HL-60 (cell line): Measurements from ENCODE around the gene CTIF.

ENCODE experiments used
- DNase-seq, 2 experiments: peaks; one replicate each; pipeline ENCODE4 v3.0.0-alpha.2; 2010 to 2020; ENCODE audit warnings: low read depth in 1 of 2, low spot score in 1 of 2
- H3K27ac ChIP-seq: fragments of 250-450 bp; sonication (Bioruptor Pico); replicated peaks from 2 replicates; pipeline ENCODE4 v1.5.1; 2020; ENCODE audit warnings: mild to moderate bottlenecking, moderate library complexity
- H3K27me3 ChIP-seq: fragments of 250-450 bp; sonication (Bioruptor Pico); 2 replicates; pipeline ENCODE4 v1.5.1; 2021; ENCODE audit warnings: mild to moderate bottlenecking, moderate library complexity; ENCODE audit not compliant: insufficient read depth, poor library complexity, severe bottlenecking
- H3K4me3 ChIP-seq: replicated peaks from 2 replicates; pipeline ENCODE4 v1.5.1; 2011; ENCODE audit warnings: mild to moderate bottlenecking, control low read depth, low read length; ENCODE audit not compliant: insufficient read depth
- GABPA ChIP-seq: IDR thresholded peaks from 2 replicates; pipeline ENCODE4 v1.6.1; 2012; ENCODE audit warnings: low read depth
- POLR2AphosphoS5 ChIP-seq: IDR thresholded peaks from 2 replicates; pipeline ENCODE4 v1.6.1; 2012; ENCODE audit warnings: low read depth
- SPI1 ChIP-seq: IDR thresholded peaks from 2 replicates; pipeline ENCODE4 v1.6.1; 2012; ENCODE audit warnings: low read depth, mild to moderate bottlenecking, borderline replicate concordance
- TF ChIP-seq, protein P1 (sequence below): IDR thresholded peaks from one replicate; pipeline ENCODE4 v1.5.1; 2011; ENCODE audit warnings: low read length, control low read depth, inconsistent platforms; ENCODE audit not compliant: insufficient read depth
- TF ChIP-seq, protein P2 (sequence below): IDR thresholded peaks from 2 replicates; pipeline ENCODE4 v1.6.1; 2012; ENCODE audit warnings: low read depth; ENCODE audit not compliant: insufficient replicate concordance

The CTIF gene

DNA sequence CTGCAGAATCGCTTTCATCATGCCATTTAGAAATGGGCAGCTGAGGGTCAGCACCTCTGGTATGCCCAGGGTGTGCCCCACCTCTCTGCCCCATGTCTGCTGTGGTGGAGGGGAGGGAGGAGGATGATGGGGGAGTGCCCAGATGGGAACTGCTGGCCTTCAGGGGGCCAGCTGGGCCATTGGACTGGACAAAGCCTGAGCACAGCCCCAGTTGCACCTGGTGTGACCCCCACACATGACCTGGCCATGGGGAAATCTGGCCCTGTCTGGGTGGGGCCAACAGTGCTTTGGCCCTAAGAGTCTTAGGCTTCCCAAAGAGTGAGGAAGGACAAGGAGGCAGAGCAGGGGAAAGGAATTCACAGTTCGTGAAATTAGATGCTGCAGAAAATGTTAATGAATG lies 44.1 kb downstream of the CTIF start:
- DNase-seq: no peak
- TF ChIP-seq SPI1: no peak
- no peak for TF ChIP-seq POLR2AphosphoS5
- no peak for TF ChIP-seq GABPA
- TF ChIP-seq, protein P1, sequence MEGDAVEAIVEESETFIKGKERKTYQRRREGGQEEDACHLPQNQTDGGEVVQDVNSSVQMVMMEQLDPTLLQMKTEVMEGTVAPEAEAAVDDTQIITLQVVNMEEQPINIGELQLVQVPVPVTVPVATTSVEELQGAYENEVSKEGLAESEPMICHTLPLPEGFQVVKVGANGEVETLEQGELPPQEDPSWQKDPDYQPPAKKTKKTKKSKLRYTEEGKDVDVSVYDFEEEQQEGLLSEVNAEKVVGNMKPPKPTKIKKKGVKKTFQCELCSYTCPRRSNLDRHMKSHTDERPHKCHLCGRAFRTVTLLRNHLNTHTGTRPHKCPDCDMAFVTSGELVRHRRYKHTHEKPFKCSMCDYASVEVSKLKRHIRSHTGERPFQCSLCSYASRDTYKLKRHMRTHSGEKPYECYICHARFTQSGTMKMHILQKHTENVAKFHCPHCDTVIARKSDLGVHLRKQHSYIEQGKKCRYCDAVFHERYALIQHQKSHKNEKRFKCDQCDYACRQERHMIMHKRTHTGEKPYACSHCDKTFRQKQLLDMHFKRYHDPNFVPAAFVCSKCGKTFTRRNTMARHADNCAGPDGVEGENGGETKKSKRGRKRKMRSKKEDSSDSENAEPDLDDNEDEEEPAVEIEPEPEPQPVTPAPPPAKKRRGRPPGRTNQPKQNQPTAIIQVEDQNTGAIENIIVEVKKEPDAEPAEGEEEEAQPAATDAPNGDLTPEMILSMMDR: no peak
- TF ChIP-seq, protein P2, sequence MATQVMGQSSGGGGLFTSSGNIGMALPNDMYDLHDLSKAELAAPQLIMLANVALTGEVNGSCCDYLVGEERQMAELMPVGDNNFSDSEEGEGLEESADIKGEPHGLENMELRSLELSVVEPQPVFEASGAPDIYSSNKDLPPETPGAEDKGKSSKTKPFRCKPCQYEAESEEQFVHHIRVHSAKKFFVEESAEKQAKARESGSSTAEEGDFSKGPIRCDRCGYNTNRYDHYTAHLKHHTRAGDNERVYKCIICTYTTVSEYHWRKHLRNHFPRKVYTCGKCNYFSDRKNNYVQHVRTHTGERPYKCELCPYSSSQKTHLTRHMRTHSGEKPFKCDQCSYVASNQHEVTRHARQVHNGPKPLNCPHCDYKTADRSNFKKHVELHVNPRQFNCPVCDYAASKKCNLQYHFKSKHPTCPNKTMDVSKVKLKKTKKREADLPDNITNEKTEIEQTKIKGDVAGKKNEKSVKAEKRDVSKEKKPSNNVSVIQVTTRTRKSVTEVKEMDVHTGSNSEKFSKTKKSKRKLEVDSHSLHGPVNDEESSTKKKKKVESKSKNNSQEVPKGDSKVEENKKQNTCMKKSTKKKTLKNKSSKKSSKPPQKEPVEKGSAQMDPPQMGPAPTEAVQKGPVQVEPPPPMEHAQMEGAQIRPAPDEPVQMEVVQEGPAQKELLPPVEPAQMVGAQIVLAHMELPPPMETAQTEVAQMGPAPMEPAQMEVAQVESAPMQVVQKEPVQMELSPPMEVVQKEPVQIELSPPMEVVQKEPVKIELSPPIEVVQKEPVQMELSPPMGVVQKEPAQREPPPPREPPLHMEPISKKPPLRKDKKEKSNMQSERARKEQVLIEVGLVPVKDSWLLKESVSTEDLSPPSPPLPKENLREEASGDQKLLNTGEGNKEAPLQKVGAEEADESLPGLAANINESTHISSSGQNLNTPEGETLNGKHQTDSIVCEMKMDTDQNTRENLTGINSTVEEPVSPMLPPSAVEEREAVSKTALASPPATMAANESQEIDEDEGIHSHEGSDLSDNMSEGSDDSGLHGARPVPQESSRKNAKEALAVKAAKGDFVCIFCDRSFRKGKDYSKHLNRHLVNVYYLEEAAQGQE: no peak
- no peak overlapping the region for H3K4me3 ChIP-seq
- H3K27me3 ChIP-seq: no peaks in the 10 kb centered on the region
- H3K27ac ChIP-seq: no peak overlapping the region

DNA sequence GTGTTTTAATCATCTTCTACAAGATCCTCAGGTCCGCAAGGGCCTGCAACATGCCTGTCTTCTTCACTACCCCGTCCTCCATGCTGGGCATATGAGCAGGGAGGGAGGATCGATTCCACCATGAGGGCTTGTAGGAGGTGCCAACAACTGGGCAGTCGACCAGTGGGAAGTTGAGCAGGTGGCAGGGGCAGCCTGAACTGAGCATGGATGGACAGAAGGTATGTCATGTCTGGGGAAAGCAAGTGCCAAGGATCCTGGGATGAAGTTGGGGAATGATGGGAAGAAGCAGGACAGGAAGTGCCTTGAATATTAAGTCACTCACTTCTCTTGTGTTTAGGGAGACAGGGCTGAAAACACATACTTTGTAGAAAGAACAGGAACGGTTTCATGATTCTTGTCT lies 44.7 kb downstream of the CTIF start:
- no peak for DNase-seq

DNA sequence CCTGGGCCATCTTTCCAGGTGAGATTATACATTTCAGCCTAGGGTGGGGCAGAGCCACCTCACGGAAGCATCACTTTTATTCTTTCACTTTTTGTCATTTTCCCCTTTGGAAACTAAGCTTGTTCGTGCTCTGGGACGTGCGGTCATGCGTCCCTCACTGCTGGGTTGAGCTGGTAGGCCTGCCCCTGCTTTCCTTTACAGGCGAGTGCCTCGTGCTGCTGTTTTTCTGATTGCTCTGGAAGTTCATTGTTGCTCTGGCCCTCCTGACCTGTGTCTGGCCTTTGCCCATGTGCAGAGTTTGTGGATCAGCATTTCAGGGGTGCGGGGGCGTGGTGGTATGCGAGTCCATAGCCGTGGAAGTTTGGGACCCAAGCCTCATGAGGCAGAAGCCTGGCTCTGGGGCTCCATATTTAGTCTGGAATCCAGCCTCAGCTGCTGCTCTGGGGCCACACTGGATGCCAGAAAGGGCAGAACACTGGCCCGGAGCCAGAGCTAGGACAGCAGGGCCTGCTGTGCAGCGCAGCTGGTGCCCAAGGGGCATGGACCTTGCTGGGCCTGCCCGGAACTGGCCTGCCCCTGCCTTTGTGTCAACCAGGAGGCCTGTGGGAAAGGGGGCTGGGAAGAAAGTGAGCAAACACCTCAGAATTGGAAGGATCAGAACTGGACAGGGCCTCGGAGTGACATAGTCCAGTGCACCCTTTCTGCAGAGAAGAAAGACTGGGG lies 51.1 kb downstream of the CTIF start:
- TF ChIP-seq, protein P2: no peak
- TF ChIP-seq GABPA (no peak), POLR2AphosphoS5 (no peak), SPI1 (no peak)
- TF ChIP-seq, protein P1: no peak
- DNase-seq: no peak
- H3K4me3 ChIP-seq: no peak overlapping the region
- no peak overlapping the region for H3K27ac ChIP-seq
- H3K27me3 ChIP-seq: no peaks in the 10 kb centered on the region

More for the DNA sequence above, 44.7 kb downstream of the CTIF start:
- no peak overlapping the region for H3K4me3 ChIP-seq
- no peaks in the 10 kb centered on the region for H3K27me3 ChIP-seq
- no peak overlapping the region for H3K27ac ChIP-seq
- TF ChIP-seq POLR2AphosphoS5 (no peak), SPI1 (no peak), GABPA (no peak)
- TF ChIP-seq, protein P2: no peak
- TF ChIP-seq, protein P1: no peak
